ENCODE results near the gene ZBTB45.

DNA sequence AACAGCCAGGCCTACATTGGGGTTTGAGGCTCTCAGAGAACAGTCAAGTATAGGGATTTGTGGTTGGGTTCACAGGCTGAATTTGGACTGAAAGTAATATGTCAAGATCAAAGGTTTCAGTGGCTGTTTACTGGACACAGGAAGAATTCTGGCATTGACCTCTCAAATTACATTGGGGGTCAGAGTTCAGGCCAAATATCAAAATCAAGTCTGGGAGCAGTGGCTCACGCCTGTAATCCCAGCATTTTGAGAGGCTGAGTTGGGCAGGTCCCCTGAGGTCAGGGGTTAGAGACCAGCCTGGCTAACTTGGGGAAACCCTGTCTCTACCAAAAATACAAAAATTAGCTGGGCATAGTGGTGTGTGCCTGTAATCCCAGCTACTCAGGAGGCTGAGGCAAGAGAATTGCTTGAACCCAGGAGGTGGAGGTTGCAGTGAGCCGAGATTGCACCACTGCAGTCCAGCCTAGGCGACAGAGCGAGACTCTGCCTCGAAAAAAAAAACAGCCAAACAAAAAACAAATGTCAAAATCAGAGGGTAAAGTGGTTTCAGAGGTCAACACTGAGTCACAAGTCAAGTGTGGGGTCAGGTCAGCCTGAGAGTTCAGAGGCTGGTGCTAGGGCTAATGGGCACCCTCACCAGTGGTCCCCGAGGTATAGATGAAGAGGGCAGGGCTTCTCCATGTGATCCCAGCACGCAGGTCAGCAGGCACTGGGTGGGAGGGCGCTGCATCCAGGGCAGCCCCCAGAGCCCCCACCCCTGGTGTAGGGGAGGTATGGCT lies 9.3 kb downstream of the ZBTB45 start:
- no peak for TF ChIP-seq CTCF (conservative IDR thresholded peaks at IDR 0.05; ENCODE audit: low read length)
- TF ChIP-seq EZH2phosphoT487 (IDR thresholded peaks at IDR 0.05; ENCODE audit: borderline replicate concordance), result no peak
